ENCODE measurements around the gene CPE. TPM values are rescaled to one million over a fixed set of nuclear protein-coding genes. Genes with fewer than 3 reads are reported as not detected.

The CPE gene
- total and polyA plus RNA-seq, 12 donors: 16.9 to 57.6 (median 26.6) TPM

DNA sequence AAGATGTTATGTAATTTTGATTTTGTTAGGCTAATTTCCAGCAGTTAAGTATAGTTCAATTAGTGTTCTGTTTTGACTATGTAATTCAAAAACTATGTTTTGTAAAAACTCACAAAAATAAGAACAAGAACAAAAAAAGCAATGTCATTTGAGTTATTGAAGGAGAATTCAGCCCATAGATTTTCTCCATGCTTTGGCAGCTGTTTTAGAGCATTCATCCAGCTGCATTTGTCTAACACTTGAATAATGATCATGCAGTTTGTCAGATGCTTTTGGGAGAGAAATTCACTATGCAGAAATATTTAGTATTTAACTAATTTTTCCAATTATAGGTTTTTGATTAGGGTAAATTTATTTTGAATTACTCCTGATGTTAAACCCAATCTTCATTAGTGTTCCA, 14.2 kb downstream of the CPE start:
- H3K36me3 ChIP-seq: no peaks in the 10 kb centered on the region
- DNase-seq (no peak), ATAC-seq (no peak)
- H3K27me3 ChIP-seq: peaks cover 0 to 4% (median 0%) of the 10 kb centered on the region in 7 donors
- H3K27ac ChIP-seq: no peak overlapping the region
- H3K9me3 ChIP-seq: no peaks in the 10 kb centered on the region
- TF ChIP-seq, protein P1, sequence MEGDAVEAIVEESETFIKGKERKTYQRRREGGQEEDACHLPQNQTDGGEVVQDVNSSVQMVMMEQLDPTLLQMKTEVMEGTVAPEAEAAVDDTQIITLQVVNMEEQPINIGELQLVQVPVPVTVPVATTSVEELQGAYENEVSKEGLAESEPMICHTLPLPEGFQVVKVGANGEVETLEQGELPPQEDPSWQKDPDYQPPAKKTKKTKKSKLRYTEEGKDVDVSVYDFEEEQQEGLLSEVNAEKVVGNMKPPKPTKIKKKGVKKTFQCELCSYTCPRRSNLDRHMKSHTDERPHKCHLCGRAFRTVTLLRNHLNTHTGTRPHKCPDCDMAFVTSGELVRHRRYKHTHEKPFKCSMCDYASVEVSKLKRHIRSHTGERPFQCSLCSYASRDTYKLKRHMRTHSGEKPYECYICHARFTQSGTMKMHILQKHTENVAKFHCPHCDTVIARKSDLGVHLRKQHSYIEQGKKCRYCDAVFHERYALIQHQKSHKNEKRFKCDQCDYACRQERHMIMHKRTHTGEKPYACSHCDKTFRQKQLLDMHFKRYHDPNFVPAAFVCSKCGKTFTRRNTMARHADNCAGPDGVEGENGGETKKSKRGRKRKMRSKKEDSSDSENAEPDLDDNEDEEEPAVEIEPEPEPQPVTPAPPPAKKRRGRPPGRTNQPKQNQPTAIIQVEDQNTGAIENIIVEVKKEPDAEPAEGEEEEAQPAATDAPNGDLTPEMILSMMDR (IDR thresholded peaks at IDR 0.05): no peak
- no peak overlapping the region for H3K4me3 ChIP-seq
- intact Hi-C loops (cut with DNase I): no loop called here
- H3K4me1 ChIP-seq: no peaks in the 10 kb centered on the region

GRCh38 chr4:165393704-165394103, 14.9 kb downstream of the CPE start:
- ATAC-seq (no peak), DNase-seq (no peak)
- no peaks in the 10 kb centered on the region for H3K36me3 ChIP-seq
- H3K4me3 ChIP-seq: no peak overlapping the region
- 60 to 92% methylated on average over 2 of the region's 2 CpGs for WGBS, 2 donors
- intact Hi-C loops (cut with DNase I): loop anchor here in 1 of 10 donors (2.0 kb wide), 1 partner anchor 63 kb away; no protein-coding TSS in a partner anchor
- TF ChIP-seq, protein P1 (IDR thresholded peaks at IDR 0.05): no peak
- H3K4me1 ChIP-seq: no peaks in the 10 kb centered on the region
- no peaks in the 10 kb centered on the region for H3K9me3 ChIP-seq
- no peak overlapping the region for H3K27ac ChIP-seq
- no peaks in the 10 kb centered on the region for H3K27me3 ChIP-seq

DNA sequence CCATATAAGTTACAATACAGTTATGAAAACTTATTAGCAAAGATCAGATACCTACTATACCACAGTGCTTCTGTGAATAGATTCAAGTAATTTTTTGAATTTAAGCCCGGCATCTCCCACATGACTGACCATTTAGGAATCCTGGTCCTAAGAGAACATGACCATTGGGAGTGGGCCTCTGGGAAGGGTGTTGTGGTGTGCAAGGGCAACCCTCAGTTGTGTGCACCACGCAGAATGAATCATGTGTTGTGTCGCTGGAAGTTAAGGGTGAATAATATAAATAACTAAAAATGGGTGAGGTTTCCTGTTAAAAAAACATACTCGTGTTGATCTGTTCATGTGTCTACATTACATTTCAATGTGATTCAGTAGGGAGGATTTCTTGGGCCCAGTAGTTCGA, 15.5 kb downstream of the CPE start:
- WGBS, 2 donors: 70 to 72% methylated on average over 5 of the region's 5 CpGs
- no peaks in the 10 kb centered on the region for H3K4me1 ChIP-seq
- no peaks in the 10 kb centered on the region for H3K9me3 ChIP-seq
- H3K27ac ChIP-seq: no peak overlapping the region
- DNase-seq (no peak), ATAC-seq (no peak)
- no peaks in the 10 kb centered on the region for H3K27me3 ChIP-seq
- H3K4me3 ChIP-seq: no peak overlapping the region
- intact Hi-C loops (cut with DNase I): loop anchor here in 1 of 10 donors (2.0 kb wide), 1 partner anchor 63 kb away; no protein-coding TSS in a partner anchor
- H3K36me3 ChIP-seq: no peaks in the 10 kb centered on the region
- TF ChIP-seq, protein P1 (IDR thresholded peaks at IDR 0.05): no peak

DNA sequence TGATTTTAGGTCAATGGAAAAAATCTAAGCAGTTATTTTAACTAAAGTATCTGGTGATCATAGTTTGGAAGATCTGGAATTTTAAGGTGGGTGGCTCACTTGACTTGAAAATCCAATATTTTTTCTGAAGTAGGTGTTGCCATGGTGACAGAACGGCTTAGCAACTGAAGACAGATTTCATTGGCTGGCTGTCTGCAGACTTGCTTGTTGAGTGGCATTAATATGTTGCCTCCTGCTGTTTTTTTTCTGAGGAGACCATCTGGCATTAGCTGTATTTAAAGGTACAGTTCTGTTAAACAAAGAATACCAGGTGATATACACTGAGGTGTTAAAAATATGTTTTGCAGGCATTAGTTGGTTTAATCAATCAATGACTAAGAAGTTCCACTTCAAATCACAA, 19.8 kb downstream of the CPE start:
- intact Hi-C loops (cut with DNase I): no loop called here
- Histone ChIP-seq H3K9me3 (no peaks in the 10 kb centered on the region), H3K4me3 (no peak overlapping the region), H3K36me3 (no peaks in the 10 kb centered on the region), H3K27ac (no peak overlapping the region), H3K27me3 (no peaks in the 10 kb centered on the region), H3K4me1 (no peaks in the 10 kb centered on the region)
- ATAC-seq (no peak), DNase-seq (no peak)
- WGBS, 2 donors: 0 to 14% methylated on average over 1 of the region's 1 CpG
- TF ChIP-seq, protein P1 (IDR thresholded peaks at IDR 0.05): no peak

Data from heart right ventricle (tissue), 16 donors.